Endothelial cell of umbilical vein (primary cell): ENCODE results near the gene ZNF598.
A peak's percentile ranks its signal among the peaks of the same experiment; 100 is the strongest.
"Not testable (repeated sequence)": the region's sequence is repeated elsewhere in the genome, so short reads cannot be mapped to it uniquely, and the experiment has no call there.

Source experiments
- CTCF ChIP-seq, 2 donors: IDR thresholded peaks; 1 replicate in 1 of 2; 2 replicates in 1 of 2; pipeline ENCODE4 v1.5.1; 2011; ENCODE audit warnings: low read length in 2 of 2, mild to moderate bottlenecking in 2 of 2, moderate library complexity in 2 of 2, control low read depth in 1 of 2, inconsistent platforms in 1 of 2, low read depth in 1 of 2; ENCODE audit not compliant: insufficient read depth in 1 of 2; ENCODE audit errors: extremely low read depth in 1 of 2
- FOS ChIP-seq: IDR thresholded peaks from 2 replicates; pipeline ENCODE4 v1.6.1; 2011; ENCODE audit warnings: mild to moderate bottlenecking, low read length, moderate library complexity, borderline replicate concordance; ENCODE audit not compliant: insufficient read depth
- JUN ChIP-seq: IDR thresholded peaks from 2 replicates; pipeline ENCODE4 v1.6.1; 2011; ENCODE audit warnings: borderline replicate concordance, low read depth; ENCODE audit not compliant: insufficient read length, insufficient read depth
- POLR2A ChIP-seq: IDR thresholded peaks from 2 replicates; pipeline ENCODE4 v1.6.1; 2012; ENCODE audit warnings: low read depth, mild to moderate bottlenecking, control low read depth, low read length
- POLR2AphosphoS5 ChIP-seq: IDR thresholded peaks from 2 replicates; pipeline ENCODE4 v1.6.1; 2012; ENCODE audit warnings: low read depth, mild to moderate bottlenecking, control low read depth, low read length, moderate library complexity; ENCODE audit not compliant: insufficient read depth
- TF ChIP-seq, protein P1 (sequence below): IDR thresholded peaks from 2 replicates; pipeline ENCODE4 v1.6.1; 2011; ENCODE audit not compliant: insufficient read depth, insufficient read length

- not testable (repeated sequence) for TF ChIP-seq JUN; CTCF (IDR thresholded peaks at IDR 0.05; ENCODE audit: extremely low read depth in 1 of 2, insufficient read depth in 1 of 2, low read depth in 1 of 2, low read length in 2 of 2); POLR2A; FOS
- TF ChIP-seq, protein P1, sequence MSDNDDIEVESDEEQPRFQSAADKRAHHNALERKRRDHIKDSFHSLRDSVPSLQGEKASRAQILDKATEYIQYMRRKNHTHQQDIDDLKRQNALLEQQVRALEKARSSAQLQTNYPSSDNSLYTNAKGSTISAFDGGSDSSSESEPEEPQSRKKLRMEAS, result not testable (repeated sequence)
- TF ChIP-seq POLR2AphosphoS5, result peak; percentile 10
Measured at GRCh38 chr16:2033909-2034695, 24.5 kb upstream of the ZNF598 start.
